HEK293 (cell line): ENCODE measurements around the gene JPH4.

Experiments
- ZNF354C ChIP-seq: fragments of 450-650 bp; formaldehyde crosslinking; IDR thresholded peaks from 2 replicates; pipeline ENCODE4 v1.5.1; 2016; ENCODE audit warnings: missing biosample characterization, missing genetic modification characterization, low read depth, borderline replicate concordance
- ZNF37A ChIP-seq: fragments of 450-650 bp; IDR thresholded peaks from 2 replicates; pipeline ENCODE4 v1.5.1; 2018; ENCODE audit warnings: missing biosample characterization, missing genetic modification characterization
- TF ChIP-seq, protein P1 (sequence below): fragments of 450-650 bp; formaldehyde crosslinking; IDR thresholded peaks from 2 replicates; pipeline ENCODE4 v1.5.1; 2016; ENCODE audit warnings: missing biosample characterization, missing genetic modification characterization

DNA sequence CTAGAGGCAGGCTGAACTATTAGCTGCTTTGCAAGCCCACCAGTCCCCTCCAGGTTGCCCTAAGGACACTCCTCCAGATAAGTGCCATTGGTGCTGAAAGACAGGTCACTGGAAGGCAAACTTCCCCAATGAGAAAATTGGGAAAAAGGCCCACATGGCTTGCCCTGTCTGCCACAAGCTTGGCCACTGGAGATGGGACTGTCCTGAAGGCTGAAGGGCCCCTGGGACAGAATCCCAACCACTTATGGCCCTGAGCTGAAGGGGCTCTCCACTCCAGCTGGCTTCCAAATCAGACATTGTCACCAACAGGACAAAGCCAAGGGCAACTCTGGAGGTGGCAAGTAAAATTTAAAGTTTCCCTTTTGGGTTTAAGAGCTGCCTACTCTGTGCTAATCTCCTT lies 45.4 kb upstream of the JPH4 start:
- TF ChIP-seq, protein P1, sequence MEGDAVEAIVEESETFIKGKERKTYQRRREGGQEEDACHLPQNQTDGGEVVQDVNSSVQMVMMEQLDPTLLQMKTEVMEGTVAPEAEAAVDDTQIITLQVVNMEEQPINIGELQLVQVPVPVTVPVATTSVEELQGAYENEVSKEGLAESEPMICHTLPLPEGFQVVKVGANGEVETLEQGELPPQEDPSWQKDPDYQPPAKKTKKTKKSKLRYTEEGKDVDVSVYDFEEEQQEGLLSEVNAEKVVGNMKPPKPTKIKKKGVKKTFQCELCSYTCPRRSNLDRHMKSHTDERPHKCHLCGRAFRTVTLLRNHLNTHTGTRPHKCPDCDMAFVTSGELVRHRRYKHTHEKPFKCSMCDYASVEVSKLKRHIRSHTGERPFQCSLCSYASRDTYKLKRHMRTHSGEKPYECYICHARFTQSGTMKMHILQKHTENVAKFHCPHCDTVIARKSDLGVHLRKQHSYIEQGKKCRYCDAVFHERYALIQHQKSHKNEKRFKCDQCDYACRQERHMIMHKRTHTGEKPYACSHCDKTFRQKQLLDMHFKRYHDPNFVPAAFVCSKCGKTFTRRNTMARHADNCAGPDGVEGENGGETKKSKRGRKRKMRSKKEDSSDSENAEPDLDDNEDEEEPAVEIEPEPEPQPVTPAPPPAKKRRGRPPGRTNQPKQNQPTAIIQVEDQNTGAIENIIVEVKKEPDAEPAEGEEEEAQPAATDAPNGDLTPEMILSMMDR (tag by site-specific recombination), result no peak
- TF ChIP-seq ZNF354C (tag by site-specific recombination) (no peak), ZNF37A (tag by site-specific recombination) (no peak)
